Ecto neural progenitor cell (in vitro differentiated cells): ENCODE measurements around the gene NUAK2.
"Not testable (repeated sequence)": the region's sequence is repeated elsewhere in the genome, so short reads cannot be mapped to it uniquely, and the experiment has no call there.

Source experiments
- DNase-seq: peaks from one replicate; pipeline ENCODE4 v3.0.0-alpha.2; 2018; ENCODE audit warnings: low spot score

The NUAK2 gene

DNA sequence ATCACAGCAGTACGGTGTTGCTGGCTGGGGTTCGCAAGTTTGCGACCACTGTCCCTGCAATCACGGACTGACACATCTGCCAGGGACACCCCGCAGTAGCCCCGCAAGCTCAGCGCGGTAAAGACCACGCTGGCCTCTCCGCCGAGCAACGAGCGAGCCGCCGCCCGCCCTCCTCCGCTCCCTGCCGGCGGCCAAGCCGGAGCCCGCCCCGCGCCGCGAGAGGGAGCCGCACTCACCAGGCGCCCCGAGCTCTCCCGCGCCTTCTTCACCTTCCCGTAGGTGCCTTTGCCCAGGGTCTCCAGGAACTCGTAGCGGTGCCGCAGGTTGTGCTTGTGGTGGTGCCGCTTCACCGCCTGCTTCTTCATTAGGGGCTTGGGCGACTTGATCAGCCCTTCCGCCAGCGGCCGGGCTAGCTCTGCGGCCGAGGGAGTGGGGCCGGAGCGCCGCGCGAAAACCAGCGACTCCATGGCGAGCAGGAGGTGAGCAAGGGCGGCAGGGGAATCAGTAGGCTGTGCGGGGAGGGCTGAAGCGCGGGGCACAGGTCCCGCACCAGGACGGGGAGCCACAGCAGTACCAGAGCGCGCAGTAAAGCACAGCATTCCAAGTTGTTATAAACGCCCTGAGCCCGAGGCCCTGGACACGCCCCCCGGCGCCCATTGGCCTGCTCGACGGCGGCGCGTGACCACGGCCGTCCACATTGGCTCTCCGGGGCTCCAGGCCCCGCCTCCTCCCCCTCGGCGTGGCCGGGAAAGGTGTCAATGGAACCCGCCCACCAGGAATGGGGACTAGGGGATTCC lies at the start of gene NUAK2:
NUAK2 (minus strand) TSS at position 584 of the 797 bp plus-strand sequence; CDS start at position 467, 117 bp downstream.
- peak; percentile 98 for DNase-seq

DNA sequence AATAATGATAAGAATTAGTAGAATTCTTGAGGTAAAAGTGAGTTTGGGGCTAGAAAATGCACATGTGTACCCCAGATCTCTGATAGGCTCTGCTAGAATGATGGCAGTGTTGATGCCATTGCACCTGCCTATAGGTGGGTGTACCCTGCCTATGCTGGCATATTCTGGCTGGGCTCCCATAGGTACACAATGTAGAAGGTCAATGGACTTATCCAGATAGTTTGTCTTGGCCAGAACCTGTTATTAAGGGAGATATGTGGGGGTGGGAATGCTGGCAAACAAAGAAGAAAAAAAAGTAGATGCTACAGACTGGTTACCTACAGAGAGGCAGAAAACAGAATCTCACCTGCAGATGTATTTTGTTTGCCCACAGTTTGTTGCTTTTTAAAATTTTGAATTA lies 49.2 kb upstream of the NUAK2 start:
- DNase-seq = no peak

DNA sequence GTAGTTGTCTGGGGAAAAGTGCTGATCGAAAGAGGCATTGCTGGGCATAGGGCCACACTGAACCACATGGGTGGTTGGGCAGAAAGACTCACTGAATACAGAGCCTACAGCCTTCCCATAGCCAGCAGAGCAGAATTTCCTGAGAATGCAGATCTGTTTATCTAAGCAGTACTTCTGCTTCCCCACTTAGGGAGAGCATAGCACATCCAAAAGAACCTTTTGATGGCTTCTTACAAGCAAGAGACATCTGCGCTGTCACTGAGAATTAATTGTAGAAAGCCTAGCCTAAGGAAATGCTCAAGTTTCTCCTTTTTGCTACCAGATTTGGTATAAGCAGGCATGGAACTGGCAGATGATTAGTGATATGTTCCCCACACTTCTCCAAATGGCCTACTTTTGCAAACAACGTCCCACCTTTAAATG lies 48.2 kb upstream of the NUAK2 start:
- no peak for DNase-seq

DNA sequence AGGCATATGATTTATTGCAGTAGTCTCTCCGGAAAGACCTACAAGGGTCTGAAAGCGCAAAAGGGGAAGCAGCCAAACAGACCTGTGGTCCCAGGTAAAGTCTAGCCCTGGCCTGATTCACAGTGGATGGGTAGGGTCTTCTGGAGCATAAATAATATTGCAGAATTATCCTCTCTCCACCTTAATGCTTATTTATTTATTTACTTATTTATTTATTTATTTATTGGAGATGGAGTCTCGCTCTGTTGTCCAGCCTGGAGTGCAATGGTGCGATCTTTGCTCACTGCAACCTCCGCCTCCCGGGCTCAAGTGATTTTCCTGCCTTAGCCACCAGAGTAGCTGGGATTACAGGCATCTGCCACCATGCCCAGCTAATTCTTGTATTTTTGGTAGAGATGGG lies 46.9 kb upstream of the NUAK2 start:
- DNase-seq = no peak

DNA sequence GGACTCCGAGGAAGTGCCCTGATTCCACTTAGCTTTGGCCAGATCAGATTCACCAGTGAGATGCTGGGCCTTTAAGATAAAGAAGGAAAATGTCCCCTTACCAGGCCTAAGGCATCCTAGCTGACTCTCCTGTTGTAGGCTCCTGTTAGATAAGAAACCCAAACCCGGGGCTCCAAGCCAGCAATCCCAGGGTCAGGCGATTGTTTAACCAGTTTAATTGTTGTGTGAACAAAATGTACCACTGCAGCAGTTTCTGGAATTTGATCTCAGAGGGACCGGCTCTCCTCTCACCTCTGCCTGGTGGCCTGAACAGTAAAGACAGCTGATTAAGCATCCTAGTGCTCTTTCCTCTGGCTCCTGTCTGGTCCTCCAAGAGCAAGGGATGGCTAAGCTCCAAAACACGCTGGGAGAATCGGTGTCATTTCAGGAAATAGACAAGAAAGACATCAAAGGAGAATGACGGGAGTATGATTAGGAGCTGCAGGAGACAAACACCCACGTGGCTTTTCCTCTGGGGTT lies 44.5 kb upstream of the NUAK2 start:
- no peak for DNase-seq

DNA sequence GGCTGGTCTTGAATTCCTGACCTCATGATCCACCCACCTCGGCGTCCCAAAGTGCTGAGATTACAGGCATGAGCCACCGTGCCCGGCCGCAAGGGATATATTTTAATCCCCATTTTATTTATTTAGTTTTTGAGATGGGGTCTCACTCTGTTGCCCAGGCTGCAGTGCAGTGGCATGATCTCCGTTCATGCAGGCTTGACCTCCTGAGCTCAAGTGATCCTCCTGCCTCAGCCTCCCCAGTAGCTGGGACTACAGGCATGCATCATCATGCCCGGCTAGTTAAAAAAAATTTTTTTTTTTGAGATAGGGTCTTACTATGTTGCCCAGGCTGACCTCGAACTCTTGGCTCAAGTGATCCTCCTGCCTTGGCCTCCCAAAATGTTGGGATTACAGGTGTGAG lies 43.5 kb upstream of the NUAK2 start:
- DNase-seq = not testable (repeated sequence)

DNA sequence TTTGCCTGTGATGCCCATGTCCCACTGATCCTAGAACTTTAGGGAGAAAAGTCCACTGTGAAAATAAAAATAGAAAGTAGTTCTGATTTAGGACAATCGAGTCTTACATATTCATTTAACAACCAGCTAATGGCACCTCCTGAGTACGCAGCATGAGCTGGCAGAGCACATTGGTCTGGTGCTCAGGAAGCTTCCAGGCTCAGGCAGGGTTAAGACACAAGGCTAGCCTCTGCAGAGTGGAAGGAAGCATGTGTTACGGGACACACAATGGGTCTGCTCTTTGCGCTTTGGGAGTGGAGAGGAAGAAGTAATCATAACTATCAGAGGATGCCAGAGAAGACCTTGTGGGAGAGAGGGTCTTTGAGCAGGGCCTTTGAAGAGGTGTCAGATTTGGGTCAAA lies 39.3 kb upstream of the NUAK2 start:
- no peak for DNase-seq

DNA sequence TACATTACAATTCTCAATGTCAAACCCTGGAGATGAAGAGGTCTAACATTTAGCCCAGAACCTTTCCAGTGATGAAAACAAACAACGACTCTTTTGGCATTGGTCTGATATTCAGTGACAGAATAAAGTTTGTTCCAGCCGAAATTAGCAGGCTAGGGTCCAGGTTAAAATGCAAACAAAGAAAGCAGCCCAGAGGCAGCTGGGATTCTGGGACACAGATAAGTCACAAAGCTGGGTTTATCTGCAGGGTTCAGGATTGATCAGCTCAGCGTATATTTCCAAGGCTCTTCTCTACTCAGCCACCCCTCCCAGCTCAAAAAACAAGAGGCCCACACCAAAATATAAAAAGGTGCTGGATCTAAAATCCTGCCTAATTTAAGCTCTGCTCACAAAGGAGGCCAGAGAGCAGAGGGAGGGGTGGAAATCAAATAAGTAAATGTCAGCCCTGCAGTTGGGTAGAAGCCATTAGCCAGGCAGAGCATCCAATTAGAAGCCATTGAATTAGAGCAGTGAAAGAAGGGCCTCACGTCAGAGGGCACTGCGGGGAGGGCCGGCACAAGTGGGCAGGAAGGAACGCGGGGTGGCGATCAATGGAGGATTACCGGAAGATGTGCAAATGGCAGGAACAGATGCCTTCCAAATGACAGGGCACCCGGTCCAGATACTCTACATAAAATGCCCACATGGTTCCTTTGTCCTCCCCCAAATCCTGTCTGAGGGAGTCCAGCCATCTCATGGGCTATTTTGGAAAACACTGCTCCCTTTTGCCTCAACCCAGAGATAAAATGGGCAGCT lies 38.4 kb upstream of the NUAK2 start:
- DNase-seq = peak; percentile 72

DNA sequence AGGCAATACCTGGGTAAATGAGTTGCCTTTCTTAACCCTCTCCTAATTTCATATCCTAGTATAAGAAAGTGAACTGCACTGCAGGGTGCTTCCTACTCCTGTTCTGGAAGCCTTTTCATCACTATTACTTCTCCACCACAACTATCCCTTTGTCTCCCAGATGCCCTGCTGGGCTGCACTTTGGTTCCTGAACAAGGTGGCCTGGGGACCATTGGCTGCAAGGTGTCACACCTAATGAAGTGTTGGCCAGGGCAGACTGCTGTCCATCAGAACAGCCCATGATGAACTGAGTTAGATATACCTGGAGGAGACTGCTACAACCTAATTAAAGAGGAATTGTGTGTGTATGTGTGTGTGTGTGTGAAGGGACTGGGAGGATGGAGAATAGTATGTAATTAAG lies 37.0 kb upstream of the NUAK2 start:
- DNase-seq = no peak

DNA sequence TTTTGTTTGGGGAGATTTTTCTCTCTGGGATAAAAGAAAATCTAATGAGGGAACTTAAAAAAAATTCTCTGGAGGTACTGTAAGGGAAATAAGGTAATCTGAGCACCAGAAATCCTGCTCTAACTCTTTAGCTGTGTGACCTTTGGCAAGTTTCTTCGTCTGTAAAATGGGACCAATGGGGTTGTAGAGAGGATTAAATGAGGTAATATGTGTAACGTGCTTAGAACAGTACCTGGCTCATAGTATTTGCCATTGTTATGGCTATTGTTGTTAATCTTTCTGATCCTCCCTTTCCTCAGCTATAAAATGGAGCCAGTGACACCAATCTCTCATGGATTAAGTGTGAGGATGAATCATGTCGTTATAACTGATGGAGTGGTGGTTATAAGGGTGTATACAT lies 36.0 kb upstream of the NUAK2 start:
- DNase-seq = no peak

DNA sequence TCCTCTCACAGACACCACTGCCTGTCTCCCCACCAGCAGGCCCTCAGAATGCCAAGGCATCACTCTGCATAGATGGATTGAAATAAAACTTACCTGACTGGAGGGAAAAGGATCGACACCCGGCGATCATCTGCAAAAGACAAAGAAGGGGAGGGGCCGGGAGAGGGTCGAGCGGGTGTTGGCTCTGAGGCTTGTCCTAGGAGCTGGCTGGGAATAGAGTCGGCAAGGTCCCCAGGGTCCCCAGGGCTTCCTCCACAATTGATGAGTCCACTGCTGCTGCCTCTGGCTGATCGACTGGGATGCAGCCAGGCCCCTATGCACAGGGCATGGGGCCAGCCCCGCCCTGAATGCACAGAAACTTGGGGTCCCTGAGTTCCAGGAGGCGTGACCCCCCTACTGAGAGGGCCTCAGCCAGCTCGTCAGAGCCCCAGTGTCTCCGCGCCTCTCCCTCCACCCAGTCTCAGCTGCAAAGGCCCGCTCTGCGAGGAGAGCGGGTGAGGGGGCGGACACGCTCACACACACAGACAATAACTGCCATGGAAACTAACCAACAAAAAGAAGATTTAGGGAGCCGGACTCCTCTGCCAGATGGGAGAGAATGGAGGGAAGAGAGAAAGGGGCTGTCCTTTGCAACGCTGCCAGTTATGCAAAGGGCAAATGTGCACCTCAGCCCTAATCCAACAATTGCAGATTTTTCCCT lies 35.0 kb upstream of the NUAK2 start, which contains the start of gene KLHDC8A:
KLHDC8A (minus strand) TSS at position 483 of the 700 bp plus-strand sequence. CDS start 13,318 bp downstream, outside the sequence.
- DNase-seq = peak; percentile 73

DNA sequence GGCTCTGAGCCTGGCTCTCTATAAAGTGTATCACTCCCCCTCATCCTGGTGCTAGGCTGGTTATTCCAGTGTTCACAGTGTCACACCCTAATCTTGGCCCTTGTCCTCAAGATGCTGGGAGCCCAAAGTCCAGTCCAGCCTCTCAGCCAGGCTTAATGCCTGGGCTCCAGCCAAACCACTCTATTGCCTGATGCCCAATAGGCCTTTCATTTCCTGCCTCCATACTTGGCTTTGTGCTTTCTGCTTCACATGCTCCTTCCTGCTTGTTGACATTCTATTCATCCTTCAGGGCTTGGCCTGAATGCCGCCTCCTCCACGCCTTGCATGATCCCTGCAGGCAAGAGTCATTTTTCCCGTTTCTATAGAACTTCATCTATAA lies 33.5 kb upstream of the NUAK2 start:
- no peak for DNase-seq

DNA sequence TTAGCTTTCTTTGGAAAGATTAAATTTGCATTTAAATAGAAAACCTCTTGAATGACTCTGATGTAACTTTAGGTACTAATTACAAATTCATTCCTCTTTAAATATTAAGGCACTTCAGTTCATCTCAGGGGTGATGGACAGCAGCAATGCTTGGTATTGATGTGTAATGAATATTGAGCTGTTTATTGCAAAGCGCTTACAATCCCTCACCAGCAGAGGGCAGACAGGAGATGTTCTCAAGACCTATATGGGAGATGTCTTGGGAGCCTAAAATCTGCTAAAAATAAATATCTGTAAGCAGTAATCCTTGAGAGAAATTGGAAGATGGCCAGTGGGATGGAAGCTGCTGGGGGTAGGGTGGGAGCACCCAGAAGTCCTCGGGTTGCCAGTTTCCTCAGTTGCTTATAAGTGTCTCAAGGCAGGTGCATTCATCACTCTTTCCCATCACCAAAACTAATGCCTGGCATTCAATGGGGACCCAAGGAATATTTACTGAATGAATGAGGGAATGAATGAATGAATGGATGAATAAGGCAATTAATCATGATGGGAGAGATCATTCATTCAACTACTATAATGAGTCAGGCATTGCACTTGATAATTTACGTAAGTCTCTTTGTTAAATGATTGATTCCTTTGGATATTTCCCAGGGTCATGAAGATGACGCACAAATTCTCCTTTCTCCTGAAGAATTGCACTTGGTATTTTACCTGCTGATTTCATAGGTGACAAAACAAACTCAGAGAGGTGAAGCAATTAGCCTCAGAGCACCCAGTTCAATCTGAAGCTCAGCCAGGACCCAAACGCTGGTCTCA lies 32.9 kb upstream of the NUAK2 start:
- DNase-seq = no peak

DNA sequence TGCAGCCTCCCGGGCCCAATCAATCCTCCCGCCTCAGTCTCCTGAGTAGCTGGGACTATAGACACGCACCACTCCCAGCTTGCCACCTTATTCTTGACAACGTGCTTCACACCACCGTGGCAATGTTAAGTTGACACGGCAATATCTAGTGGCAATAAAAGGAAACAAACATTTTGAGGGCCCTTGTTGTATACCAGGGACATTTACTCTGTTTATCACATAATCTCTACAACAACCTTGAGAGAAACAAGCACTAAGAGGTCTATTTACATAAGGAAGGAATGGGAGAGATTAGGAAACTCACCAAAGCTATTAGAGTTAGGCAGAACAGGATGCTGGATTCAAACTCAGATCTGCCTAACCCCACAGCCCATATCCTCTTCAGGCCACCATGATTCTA lies 32.1 kb upstream of the NUAK2 start:
- no peak for DNase-seq

DNA sequence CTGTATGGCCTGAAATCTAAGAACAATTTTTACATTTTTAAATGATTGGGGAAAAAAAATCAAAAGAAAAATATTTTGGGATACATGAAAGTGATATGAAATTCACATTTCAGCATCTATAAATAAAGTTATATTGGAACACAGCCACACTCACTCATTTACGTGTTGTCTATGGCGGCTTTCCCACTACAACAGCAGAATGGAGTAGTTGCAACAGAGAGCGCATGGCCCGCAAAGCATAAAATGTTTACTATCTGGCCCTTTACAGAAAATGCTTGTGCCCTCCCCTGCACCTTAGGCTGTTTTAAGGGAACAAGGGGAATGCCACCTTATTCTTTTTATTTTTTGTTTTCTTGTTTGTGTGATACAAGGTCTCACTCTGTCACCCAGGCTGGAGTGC lies 31.6 kb upstream of the NUAK2 start:
- DNase-seq = no peak

DNA sequence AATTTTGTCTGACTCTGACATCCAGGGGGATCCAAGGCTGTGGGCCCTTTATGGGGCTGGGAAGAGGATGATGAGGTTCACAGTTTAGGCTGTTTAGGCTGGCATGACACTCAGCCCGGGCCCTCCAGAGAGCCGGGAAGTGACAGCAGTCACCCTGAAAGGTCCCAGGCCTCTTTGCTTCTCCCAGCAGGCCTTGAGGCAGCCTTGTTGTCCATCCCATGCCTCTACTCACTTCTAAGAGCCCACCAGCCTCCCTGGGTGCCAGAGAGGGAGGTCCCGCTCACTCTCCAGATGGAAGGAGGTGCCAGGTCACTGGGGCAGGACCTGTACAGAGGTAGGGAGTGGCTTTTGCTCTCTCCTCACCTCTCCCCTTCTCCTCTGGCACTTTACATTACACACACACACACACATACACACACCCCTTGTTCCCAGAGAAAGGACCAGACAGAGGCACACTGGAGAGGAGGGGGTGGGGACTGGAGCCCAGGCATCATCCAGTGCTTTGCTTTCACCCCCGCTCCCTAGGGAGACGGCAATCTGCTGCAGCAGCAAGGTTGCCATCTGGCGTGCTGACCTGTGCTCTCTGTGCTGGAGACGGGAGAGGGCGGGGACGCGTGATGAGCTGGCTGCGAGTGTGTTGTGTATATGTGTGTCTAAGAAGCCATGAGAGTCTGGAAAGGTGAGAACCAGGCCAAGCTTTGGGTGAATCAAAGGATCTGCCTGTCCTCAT lies 30.6 kb upstream of the NUAK2 start:
- DNase-seq = peak; percentile 69

DNA sequence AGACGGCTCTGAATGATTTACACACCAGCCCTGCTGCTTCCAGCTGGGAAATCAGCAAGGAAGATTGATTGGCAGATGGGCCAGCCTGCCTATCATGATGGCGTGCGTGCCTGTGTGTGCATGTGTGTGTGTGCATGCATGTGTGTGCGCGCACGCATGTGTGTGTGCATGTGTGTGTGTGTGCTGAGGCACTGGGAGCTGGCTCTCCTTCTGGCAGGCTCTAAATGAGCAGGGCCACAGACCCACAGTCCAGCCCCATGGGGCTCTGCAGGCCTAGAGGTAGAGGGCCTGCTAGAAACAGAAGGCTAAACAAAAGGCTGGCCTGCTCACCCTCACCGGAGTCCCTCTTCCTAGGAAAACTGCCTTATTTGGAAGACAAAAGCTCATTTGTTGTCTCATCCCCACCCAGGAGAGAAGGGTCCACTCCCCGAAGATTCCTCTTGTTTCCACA lies 29.2 kb upstream of the NUAK2 start:
- peak; percentile 63 for DNase-seq

DNA sequence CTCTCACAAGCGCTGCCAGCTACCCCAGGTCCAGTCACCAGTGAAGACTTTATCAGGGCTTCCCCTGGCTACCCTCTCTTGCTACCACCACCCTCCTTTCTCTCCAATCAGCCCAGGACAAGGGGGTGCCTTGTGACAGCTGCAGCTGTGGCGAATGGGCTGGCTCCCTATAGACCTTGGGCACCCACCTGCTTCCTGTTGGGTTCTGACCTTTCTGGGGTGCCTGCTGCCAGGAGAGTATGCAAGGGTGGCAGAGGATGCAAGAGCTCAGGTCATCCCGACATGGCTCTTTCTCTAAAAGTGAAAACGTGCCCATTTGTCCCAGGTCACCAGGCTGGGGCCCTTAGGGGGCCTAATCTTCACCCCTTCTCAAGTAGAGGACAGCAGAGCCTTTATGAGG lies 28.6 kb upstream of the NUAK2 start:
- no peak for DNase-seq

DNA sequence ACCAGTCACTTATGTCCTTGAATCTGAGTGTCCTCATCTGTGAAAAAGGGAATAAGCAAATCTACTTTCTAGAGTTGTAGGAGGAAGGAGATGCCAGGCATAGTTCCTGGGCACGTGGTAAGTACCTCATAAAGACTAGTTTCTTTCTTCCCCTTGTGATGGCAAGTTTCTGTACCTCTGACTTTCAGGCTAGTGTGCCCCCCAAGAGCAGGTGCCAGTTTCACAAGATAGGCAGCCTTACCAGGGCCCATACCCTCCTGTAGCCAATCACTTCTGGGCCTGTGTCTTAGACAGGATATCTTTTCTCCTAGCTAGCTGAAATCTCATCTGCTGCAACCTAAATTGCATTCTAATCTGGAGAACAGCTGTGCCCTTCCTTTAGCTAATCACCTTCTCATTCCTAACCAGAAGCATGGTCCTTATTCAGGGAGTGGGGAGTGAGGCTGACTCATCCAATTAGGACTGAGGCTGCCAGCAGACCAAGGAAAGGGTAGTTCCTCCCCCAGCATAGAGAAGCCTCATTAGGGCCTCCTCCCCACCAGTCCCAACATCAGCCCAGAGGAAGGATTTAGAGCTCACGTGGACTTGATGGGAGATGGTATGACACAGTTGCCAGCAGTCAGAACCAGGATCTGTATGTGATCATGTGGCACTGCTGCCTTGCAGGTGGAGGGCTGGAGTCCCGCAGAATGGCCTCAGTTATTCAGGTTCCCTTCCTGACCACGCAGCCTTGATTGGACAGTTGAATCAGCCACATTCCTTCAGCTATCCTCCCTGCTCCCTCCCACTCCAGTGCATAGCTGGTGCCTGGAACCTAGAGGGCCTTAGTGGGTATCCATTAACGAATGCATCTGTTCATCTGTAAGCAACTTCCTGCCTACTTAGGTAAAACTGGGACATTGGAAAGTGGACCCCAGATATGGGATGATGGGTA lies 27.3 kb upstream of the NUAK2 start:
- DNase-seq = no peak
